H1 (cell line): ENCODE results near the gene PCYT2. TPM values are rescaled to one million over a fixed set of nuclear protein-coding genes. Genes with fewer than 3 reads are reported as not detected.
A peak's percentile ranks its signal among the peaks of the same experiment; 100 is the strongest.

Experiments
- CTCF ChIA-PET: fragments of 300-600 bp; sonication (Branson Sonifier 250); formaldehyde crosslinking; loops from one replicate; lab custom pipeline; 2021; ENCODE audit not compliant: partially characterized antibody; lab: Charles Lee
- POLR2A ChIA-PET: fragments of 300-600 bp; sonication (Branson Sonifier 250); formaldehyde crosslinking; loops from one replicate; lab custom pipeline; 2021; ENCODE audit warnings: inconsistent platforms; ENCODE audit not compliant: partially characterized antibody; lab: Charles Lee
- DNase-seq, 2 experiments: peaks; one replicate each; pipeline versions ENCODE4 v3.0.0 to v3.0.0-alpha.2; 2010 to 2022; ENCODE audit warnings: low spot score in 2 of 2, low read depth in 1 of 2, mixed read lengths in 1 of 2
- FAIRE-seq: peaks from 2 replicates; lab custom pipeline; 2011; peaks lifted over from hg19 to GRCh38; lab: Jason Lieb, UNC
- H2AFZ ChIP-seq: 2 replicates; pipeline ENCODE4 v1.8.1; 2012; ENCODE audit warnings: low read length, inconsistent platforms
- H2AK5ac ChIP-seq: 2 replicates; pipeline ENCODE4 v1.6.1; 2013; ENCODE audit warnings: low read depth, low read length
- H2BK120ac ChIP-seq: replicated peaks from 2 replicates; pipeline ENCODE3; 2013; ENCODE audit warnings: low read depth, low read length, inconsistent platforms
- H2BK12ac ChIP-seq: 2 replicates; pipeline ENCODE4 v1.6.1; 2013; ENCODE audit warnings: low read depth, low read length
- H2BK15ac ChIP-seq: 2 replicates; pipeline ENCODE4 v1.6.1; 2013; ENCODE audit warnings: low read length
- H2BK20ac ChIP-seq: 2 replicates; pipeline ENCODE4 v1.6.1; 2013; ENCODE audit warnings: low read length
- H2BK5ac ChIP-seq: 2 replicates; pipeline ENCODE4 v1.6.1; 2013; ENCODE audit warnings: low read depth, low read length
- H3K14ac ChIP-seq: 2 replicates; pipeline ENCODE4 v1.6.1; 2013; ENCODE audit warnings: inconsistent platforms; ENCODE audit not compliant: insufficient read length
- H3K18ac ChIP-seq: 2 replicates; pipeline ENCODE4 v1.6.1; 2013; ENCODE audit warnings: low read length; ENCODE audit errors: extremely low read depth
- H3K23ac ChIP-seq: 2 replicates; pipeline ENCODE4 v1.6.1; 2013; ENCODE audit warnings: inconsistent platforms; ENCODE audit not compliant: insufficient read length
- H3K23me2 ChIP-seq: 2 replicates; pipeline ENCODE4 v1.6.1; 2013; ENCODE audit warnings: low read depth, low read length
- H3K27ac ChIP-seq: 2 replicates; pipeline ENCODE4 v1.6.1; 2011; ENCODE audit warnings: low read depth, low read length, inconsistent platforms
- H3K27me3 ChIP-seq, 4 experiments: replicated peaks in 1 of 4; 1 replicate in 1 of 4; 2 replicates in 3 of 4; pipeline versions ENCODE4 v1.6.1 to v1.8.1; 2011 to 2013; ENCODE audit warnings: low read length in 3 of 4, mild to moderate bottlenecking in 3 of 4, inconsistent platforms in 2 of 4, mixed read lengths in 2 of 4, moderate library complexity in 1 of 4; ENCODE audit not compliant: control insufficient read depth in 3 of 4, insufficient read depth in 3 of 4; ENCODE audit errors: extremely low read depth in 1 of 4
- H3K36me3 ChIP-seq, 4 experiments: 2 replicates each; pipeline versions ENCODE4 v1.6.1 to v1.8.1; 2011 to 2013; ENCODE audit warnings: mild to moderate bottlenecking in 4 of 4, low read length in 3 of 4, moderate library complexity in 2 of 4, control low read depth in 1 of 4, inconsistent platforms in 1 of 4; ENCODE audit not compliant: insufficient read depth in 4 of 4, control insufficient read depth in 2 of 4
- H3K4ac ChIP-seq: replicated peaks from 2 replicates; pipeline ENCODE3; 2013; ENCODE audit warnings: low read length, low read depth, mixed read lengths, inconsistent platforms; ENCODE audit not compliant: insufficient read length
- H3K4me1 ChIP-seq, 4 experiments: replicated peaks in 1 of 4; 1 replicate in 1 of 4; 2 replicates in 3 of 4; pipeline versions ENCODE4 v1.6.1 to v1.8.1; 2011 to 2013; ENCODE audit warnings: low read length in 3 of 4, inconsistent platforms in 2 of 4, mixed read lengths in 1 of 4; ENCODE audit not compliant: insufficient read depth in 4 of 4, control insufficient read depth in 3 of 4
- H3K4me2 ChIP-seq, 2 experiments: 2 replicates each; pipeline versions ENCODE4 v1.6.1 to v1.8.1; 2011 to 2013; ENCODE audit warnings: low read depth in 2 of 2, low read length in 2 of 2, control low read depth in 1 of 2, inconsistent platforms in 1 of 2, mild to moderate bottlenecking in 1 of 2; ENCODE audit not compliant: insufficient read depth in 1 of 2
- H3K4me3 ChIP-seq, 4 experiments: fragments of 200-600, 300-600 bp in 1 of 4; sonication (generic), shearing (Covaris generic), sonication (Bioruptor Twin) in 1 of 4; 2 replicates each; pipeline versions ENCODE4 v1.5.1 to v1.8.1; 2011 to 2016; ENCODE audit warnings: low read length in 4 of 4, low read depth in 3 of 4, control low read depth in 2 of 4, inconsistent platforms in 2 of 4, mild to moderate bottlenecking in 2 of 4, mixed read lengths in 1 of 4, moderate library complexity in 1 of 4; ENCODE audit not compliant: insufficient read depth in 2 of 4; ENCODE audit errors: extremely low read depth in 1 of 4
- H3K56ac ChIP-seq: replicated peaks from 2 replicates; pipeline ENCODE3; 2013; ENCODE audit warnings: low read depth, mild to moderate bottlenecking, mixed read lengths, low read length, inconsistent platforms; ENCODE audit not compliant: insufficient read length
- H3K79me1 ChIP-seq: 2 replicates; pipeline ENCODE4 v1.6.1; 2013; ENCODE audit warnings: low read depth, low read length, control low read depth
- H3K79me2 ChIP-seq, 2 experiments: 2 replicates each; pipeline versions ENCODE4 v1.6.1 to v1.8.1; 2012 to 2013; ENCODE audit warnings: low read length in 2 of 2, mild to moderate bottlenecking in 2 of 2, inconsistent platforms in 1 of 2; ENCODE audit not compliant: insufficient read depth in 2 of 2, control insufficient read depth in 1 of 2
- H3K9ac ChIP-seq, 4 experiments: replicated peaks in 1 of 4; 1 replicate in 1 of 4; 2 replicates in 3 of 4; pipeline versions ENCODE4 v1.6.1 to v1.8.1; 2011 to 2013; ENCODE audit warnings: low read depth in 3 of 4, low read length in 3 of 4, control low read depth in 2 of 4, mild to moderate bottlenecking in 2 of 4, moderate library complexity in 2 of 4, inconsistent platforms in 1 of 4; ENCODE audit errors: extremely low read depth in 1 of 4
- H3K9me3 ChIP-seq, 2 experiments: 2 replicates each; pipeline versions ENCODE4 v1.6.1 to v1.8.1; 2012 to 2013; ENCODE audit warnings: mild to moderate bottlenecking in 2 of 2, moderate library complexity in 2 of 2, control low read depth in 1 of 2, inconsistent platforms in 1 of 2, low read depth in 1 of 2, low read length in 1 of 2, mixed read lengths in 1 of 2; ENCODE audit not compliant: insufficient read depth in 2 of 2
- H4K20me1 ChIP-seq, 2 experiments: replicated peaks in 1 of 2; 2 replicates each; pipeline versions ENCODE3 to v1.8.1; 2011 to 2013; ENCODE audit warnings: inconsistent platforms in 2 of 2, low read length in 2 of 2, mild to moderate bottlenecking in 1 of 2; ENCODE audit not compliant: insufficient read depth in 2 of 2, control insufficient read depth in 1 of 2
- H4K5ac ChIP-seq: 2 replicates; pipeline ENCODE4 v1.6.1; 2013; ENCODE audit warnings: low read length, low read depth, mixed read lengths, inconsistent platforms; ENCODE audit not compliant: insufficient read length
- H4K8ac ChIP-seq: 2 replicates; pipeline ENCODE4 v1.8.0; 2013; ENCODE audit warnings: mild to moderate bottlenecking, moderate library complexity, low read length, inconsistent platforms; ENCODE audit not compliant: insufficient read depth; ENCODE audit errors: extremely low read depth
- H4K91ac ChIP-seq: replicated peaks from 2 replicates; pipeline ENCODE3; 2013; ENCODE audit warnings: low read length, mixed read lengths, inconsistent platforms; ENCODE audit not compliant: insufficient read length
- ASH2L ChIP-seq: fragments of 200-600, 300-600 bp; sonication (generic); IDR thresholded peaks from one replicate; pipeline ENCODE4 v1.7.1; 2017; ENCODE audit warnings: low read length
- SIN3A ChIP-seq, 2 experiments: IDR thresholded peaks in 1 of 2; conservative IDR thresholded peaks in 1 of 2; 2 replicates each; pipeline ENCODE4 v1.6.1; 2011 to 2012; ENCODE audit warnings: low read length in 2 of 2, improper control_type of control experiment in 1 of 2, low read depth in 1 of 2, mild to moderate bottlenecking in 1 of 2
- SIX5 ChIP-seq: IDR thresholded peaks from 2 replicates; pipeline ENCODE4 v1.6.1; 2011; ENCODE audit warnings: mild to moderate bottlenecking, low read depth, low read length
- WGBS, 2 experiments: shearing (Covaris generic) in 1 of 2; methylation state at CpG; one replicate each; pipeline versions ENCODE4 v1.1.6 to v1.1.7; 2013 to 2015; ENCODE audit warnings: low lambda C conversion rate in 2 of 2, mixed read lengths in 2 of 2, inconsistent platforms in 1 of 2, low coverage in 1 of 2, missing lambda C conversion rate in 1 of 2; ENCODE audit not compliant: insufficient replicate concordance in 2 of 2, insufficient coverage in 1 of 2, insufficient read length in 1 of 2; ENCODE audit errors: extremely low coverage in 1 of 2, missing lambda C conversion rate in 1 of 2; 5-methylcytosine and 5-hydroxymethylcytosine counted together
- polyA plus RNA-seq, 7 experiments: library from polyadenylated mRNA; depleted of rRNA in 3 of 7; stranded (reverse) in 5 of 7; unstranded in 2 of 7; fragments of >200 nt in 5 of 7; fragments of 200-250 nt in 2 of 7; gene quantifications; 1 replicate in 5 of 7; 2 replicates in 1 of 7; 4 replicates in 1 of 7; pipeline versions ENCODE4 v1.2.1 to v1.2.3, GENCODE V29; 2011 to 2013; ENCODE audit warnings: missing spikeins in 2 of 7, mixed read lengths in 2 of 7
- total RNA-seq: library from RNA; stranded (reverse); fragmentation: NEBNext Ultra II Directional; extraction: Animal tissue kit (Norgen Biotek cat#: 25700); gene quantifications from 2 replicates; pipeline ENCODE4 v1.2.1, GENCODE V29; 2021

PCYT2 gene
- total and polyA plus RNA-seq, 2 of the 8 experiments (the other 6 are each of a cell fraction or from before 2014, with no cell fraction given): 29.9 to 31.3 TPM

DNA sequence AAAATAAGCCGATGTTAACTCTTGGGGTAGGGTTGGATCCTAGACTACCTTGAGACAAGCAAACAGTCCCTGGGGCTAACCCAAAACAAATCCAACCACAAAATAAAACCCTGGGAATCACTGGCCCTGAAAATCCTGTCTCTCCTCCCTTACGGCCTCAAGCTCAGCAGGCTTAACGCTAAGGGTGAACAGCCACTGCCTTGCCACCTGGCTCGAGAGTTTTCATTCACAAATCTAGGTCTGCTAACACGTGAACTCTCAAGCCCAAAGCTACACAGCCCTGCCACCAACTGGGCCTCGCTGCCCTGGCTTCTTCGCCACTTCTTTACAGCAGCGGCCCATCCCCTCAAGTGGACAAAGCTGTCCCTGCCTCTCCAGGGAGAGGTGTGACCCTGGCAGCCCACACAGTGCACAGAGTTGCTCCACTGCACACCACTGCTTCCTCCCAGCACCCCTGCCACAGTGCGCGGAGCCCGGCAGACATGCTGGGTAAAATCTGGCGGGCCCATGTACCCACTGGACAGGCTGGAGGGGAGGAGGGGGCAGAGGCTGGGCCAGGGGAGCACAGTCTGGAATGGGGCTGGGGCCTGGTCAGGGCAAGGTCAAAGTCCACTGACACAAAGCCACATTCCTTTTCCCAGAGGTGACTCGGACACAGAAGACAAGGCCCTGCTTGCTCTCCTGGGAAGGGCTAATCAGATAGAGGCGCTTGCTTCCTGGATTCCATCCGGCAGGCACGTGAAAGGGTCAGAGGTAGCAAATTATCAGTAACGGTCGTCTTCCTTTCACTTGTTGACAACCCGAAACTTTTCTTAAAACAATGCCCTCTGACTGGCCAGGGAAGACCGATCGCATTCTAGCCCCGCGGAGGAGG is 996 bp downstream of the PCYT2 start:
- no peak overlapping the region for H3K27ac ChIP-seq
- FAIRE-seq: no peak
- H4K8ac ChIP-seq: no peak overlapping the region
- peaks cover 2% of the 10 kb centered on the region; the same call in 1 of the 2 replicates for H3K79me1 ChIP-seq
- no peak overlapping the region for H2BK20ac ChIP-seq
- no peak for DNase-seq
- no peak overlapping the region for H2AK5ac ChIP-seq
- no peak overlapping the region for H3K4ac ChIP-seq
- peak overlapping the region; percentile 45 to 88 (median 70) for H3K4me3 ChIP-seq
- no peak overlapping the region; the same call in 1 of the 2 replicates for H2BK12ac ChIP-seq
- H3K9me3 ChIP-seq: no peaks in the 10 kb centered on the region
- no peak overlapping the region for H3K56ac ChIP-seq
- H4K5ac ChIP-seq: no peak overlapping the region
- H4K20me1 ChIP-seq: peaks cover 3 to 40% of the 10 kb centered on the region in 2 experiments
- 59% methylated on average over 23 of the region's 23 CpGs; no CpG with 5 or more reads in 1 of the 2 experiments for WGBS, 2 experiments
- H3K9ac ChIP-seq: peak overlapping the region in 1 of 4 experiments; percentile 42; a peak in 2 of 7 replicates
- H3K27me3 ChIP-seq: peaks cover 0 to 4% (median 2%) of the 10 kb centered on the region in 4 experiments; a peak in 2 of 7 replicates
- ChIA-PET CTCF (interaction anchor here (0.9 to 1.7 kb wide), 5 partner anchors 29 to 121 kb away, joined by 3 to 7 read pairs (median 3); no protein-coding TSS in a partner anchor), POLR2A (interaction anchor here (0.7 to 8.7 kb wide), 8 partner anchors 9 to 120 kb away, joined by 3 to 135 read pairs (median 4); partner anchors contain the start of gene MAFG)
- no peak overlapping the region for H2BK5ac ChIP-seq
- H3K14ac ChIP-seq: no peak overlapping the region
- no peak overlapping the region for H2BK120ac ChIP-seq
- no peak overlapping the region for H4K91ac ChIP-seq
- peaks cover 0 to 10% (median 5%) of the 10 kb centered on the region in 4 experiments; a peak in 3 of 7 replicates for H3K4me1 ChIP-seq
- no peaks in the 10 kb centered on the region for H3K79me2 ChIP-seq
- H3K23ac ChIP-seq: no peak overlapping the region
- peak overlapping the region; percentile 68 to 91 for H3K4me2 ChIP-seq
- no peak overlapping the region for H2AFZ ChIP-seq
- peaks cover 8 to 21% (median 18%) of the 10 kb centered on the region in 4 experiments for H3K36me3 ChIP-seq
- H2BK15ac ChIP-seq: peak overlapping the region; percentile 61; the same call in 1 of the 2 replicates
- TF ChIP-seq SIN3A (conservative IDR thresholded peaks at IDR 0.05 in 1 of 2, IDR thresholded peaks at IDR 0.05 in 1 of 2; ENCODE audit: low read depth in 1 of 2, low read length in 2 of 2): 0 out of 4 replicates have a peak, but pooled peaks have one; percentile 11 to 23
- TF ChIP-seq ASH2L: peak; percentile 10
- no peak for TF ChIP-seq SIX5
- H3K23me2 ChIP-seq: peaks cover 6% of the 10 kb centered on the region; the same call in 1 of the 2 replicates
- H3K18ac ChIP-seq: 0 out of 2 replicates have a peak overlapping the region, but pooled peaks have one; percentile 60
